Measurements from ENCODE around the gene LYPD6B.
"Not testable (repeated sequence)": the region's sequence is repeated elsewhere in the genome, so short reads cannot be mapped to it uniquely, and the experiment has no call there.

LYPD6B gene

DNA sequence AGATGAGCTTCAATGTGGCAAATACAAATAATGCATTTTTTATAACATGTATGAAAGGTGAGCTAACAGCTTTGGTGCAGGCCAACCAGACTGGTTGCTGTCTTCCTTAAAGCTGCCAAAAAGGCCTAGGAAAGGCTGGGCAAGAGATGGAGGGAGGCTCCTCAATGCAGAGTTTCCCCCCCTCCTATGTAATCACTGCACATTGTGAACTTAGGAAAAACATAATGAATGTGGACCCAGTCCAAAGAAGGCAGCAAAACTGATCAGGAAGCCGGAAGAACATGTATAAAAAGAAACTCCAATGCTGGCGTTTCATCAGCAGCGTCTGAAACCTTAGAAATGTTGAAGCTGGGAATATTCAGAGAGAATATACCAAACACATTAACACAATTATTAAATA lies 207.7 kb downstream of the LYPD6B start:
- TF ChIP-seq, protein P1, sequence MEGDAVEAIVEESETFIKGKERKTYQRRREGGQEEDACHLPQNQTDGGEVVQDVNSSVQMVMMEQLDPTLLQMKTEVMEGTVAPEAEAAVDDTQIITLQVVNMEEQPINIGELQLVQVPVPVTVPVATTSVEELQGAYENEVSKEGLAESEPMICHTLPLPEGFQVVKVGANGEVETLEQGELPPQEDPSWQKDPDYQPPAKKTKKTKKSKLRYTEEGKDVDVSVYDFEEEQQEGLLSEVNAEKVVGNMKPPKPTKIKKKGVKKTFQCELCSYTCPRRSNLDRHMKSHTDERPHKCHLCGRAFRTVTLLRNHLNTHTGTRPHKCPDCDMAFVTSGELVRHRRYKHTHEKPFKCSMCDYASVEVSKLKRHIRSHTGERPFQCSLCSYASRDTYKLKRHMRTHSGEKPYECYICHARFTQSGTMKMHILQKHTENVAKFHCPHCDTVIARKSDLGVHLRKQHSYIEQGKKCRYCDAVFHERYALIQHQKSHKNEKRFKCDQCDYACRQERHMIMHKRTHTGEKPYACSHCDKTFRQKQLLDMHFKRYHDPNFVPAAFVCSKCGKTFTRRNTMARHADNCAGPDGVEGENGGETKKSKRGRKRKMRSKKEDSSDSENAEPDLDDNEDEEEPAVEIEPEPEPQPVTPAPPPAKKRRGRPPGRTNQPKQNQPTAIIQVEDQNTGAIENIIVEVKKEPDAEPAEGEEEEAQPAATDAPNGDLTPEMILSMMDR (conservative IDR thresholded peaks at IDR 0.05): no peak
- no peak overlapping the region for H3K27ac ChIP-seq

DNA sequence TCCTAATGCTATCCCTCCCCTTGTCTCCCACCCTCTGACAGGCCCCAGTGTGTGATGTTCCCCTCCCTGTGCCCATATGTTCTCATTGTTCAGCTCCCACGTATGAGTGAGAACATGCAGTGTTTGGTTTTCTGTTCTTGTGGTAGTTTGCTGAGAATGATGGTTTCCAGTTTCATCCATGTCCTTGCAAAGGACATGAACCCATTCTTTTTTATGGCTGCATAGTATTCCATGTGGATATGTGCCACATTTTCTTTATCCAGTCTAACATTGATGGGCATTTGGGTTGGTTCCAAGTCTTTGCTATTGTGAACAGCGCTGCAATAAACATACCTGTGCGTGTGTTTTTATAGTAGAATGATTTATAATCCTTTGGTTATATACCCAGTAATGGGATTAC lies 212.9 kb downstream of the LYPD6B start:
- not testable (repeated sequence) for H3K27ac ChIP-seq

DNA sequence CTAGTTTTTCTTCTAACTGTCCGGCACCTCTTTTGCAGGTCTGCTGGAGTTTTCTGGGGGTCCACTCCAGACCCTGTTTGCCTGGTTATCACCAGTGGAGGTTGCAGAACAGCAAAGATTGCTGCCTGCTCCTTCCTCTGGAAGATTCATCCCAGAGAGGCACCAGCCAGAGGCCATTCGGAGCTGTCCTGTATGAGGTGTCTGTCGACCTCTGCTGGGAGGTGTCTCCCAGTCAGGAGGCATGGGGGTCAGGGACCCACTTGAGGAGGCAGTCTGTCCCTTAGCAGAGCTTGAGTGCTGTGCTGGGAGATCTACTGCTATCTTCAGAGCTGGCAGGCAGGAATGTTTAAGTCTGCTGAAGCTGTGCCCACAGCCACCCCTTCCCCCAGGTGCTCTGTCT lies 218.4 kb downstream of the LYPD6B start:
- H3K27ac ChIP-seq: not testable (repeated sequence)

DNA sequence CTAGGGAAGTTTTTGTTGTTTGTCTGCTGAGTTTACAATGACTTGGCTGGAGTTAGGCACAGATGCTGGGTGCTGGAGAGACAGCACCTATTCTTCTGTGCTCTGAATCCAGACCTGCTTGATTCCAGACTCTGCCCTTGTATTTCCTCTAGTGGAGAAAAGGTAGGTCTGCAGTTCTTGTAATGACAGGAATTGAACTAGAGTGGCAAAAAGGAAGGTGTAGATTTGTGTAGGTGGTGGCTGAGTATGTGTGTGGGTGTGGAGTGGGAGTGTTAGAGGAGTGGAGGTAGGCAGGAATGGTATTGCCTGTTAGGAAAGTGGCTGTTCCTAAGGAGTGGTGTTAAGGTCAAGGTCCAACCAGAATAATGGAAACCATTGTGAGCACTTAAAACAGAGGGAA lies 220.0 kb downstream of the LYPD6B start:
- TF ChIP-seq, protein P1 (conservative IDR thresholded peaks at IDR 0.05): peak; percentile 21; the same call in 1 of the 2 replicates
- no peak overlapping the region for H3K27ac ChIP-seq

DNA sequence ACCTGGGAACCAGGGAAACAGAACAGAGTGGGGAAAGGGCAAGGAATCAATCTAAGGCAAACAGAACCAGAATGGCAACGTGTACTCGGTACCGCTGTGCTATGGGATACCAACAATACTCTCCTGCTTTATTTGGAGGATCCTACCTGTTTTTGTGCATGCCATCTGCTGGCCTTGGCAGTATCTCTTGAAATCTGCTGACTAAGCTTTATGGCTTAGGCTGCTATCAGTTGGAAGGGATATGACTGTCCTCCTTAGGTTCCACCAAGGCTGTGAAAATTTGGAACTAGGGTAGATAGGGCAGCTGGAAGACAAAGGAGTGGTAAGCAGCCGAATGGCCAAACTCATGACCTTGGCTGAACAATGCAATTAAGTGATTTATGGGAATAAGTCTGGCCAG lies 220.6 kb downstream of the LYPD6B start:
- H3K27ac ChIP-seq: no peak overlapping the region
- TF ChIP-seq, protein P1 (conservative IDR thresholded peaks at IDR 0.05): no peak

DNA sequence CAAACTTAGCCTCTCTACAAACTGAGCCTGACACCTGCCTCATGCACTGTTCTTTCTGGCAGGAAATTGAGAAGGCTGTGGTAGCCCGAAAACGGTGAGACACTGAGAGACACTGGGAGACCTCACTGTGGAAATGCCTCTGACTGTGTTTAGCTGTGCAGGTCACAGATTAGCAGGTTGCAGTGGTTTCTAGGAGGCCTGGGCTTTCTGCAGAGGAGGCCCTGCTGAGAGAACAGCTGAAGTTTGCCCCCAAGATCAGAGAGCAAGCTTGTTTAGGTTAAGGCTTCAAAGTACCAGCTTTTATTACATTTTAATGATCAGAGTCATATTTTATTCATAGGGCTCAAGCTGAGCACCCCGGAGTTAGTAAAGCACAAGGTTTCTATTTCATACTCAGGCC lies 223.2 kb downstream of the LYPD6B start:
- no peak overlapping the region for H3K27ac ChIP-seq
- TF ChIP-seq, protein P1 (conservative IDR thresholded peaks at IDR 0.05): no peak

Measured in VCaP (cell line).